DMS53 (cell line): Measurements from ENCODE around the gene BACH2.
"Not testable (repeated sequence)": the region's sequence is repeated elsewhere in the genome, so short reads cannot be mapped to it uniquely, and the experiment has no call there.

ENCODE experiments used
- DNase-seq: peaks from one replicate; lab custom pipeline; 2025; lab: John Stamatoyannopoulos, UW

BACH2 gene

DNA sequence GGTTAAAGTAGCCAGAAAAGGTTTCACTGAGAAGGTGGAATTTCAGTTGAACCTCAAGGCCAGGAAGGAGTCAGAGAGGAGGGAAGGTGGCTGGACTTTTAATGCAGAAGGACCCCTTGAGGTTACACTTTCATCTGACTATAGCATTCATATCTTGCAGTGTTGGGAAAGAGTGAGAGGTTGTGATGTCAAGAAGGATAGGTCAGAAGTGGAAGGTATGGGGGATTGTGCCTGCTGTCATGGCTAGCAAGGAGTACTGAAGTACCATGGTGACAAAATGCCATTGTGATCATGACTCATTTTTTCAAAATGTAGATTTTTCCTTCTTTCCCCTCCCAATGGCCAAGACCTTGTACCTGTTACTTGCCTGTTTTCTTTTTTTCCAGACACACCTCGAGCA lies 5.2 kb upstream of the BACH2 start:
- no peak for DNase-seq

DNA sequence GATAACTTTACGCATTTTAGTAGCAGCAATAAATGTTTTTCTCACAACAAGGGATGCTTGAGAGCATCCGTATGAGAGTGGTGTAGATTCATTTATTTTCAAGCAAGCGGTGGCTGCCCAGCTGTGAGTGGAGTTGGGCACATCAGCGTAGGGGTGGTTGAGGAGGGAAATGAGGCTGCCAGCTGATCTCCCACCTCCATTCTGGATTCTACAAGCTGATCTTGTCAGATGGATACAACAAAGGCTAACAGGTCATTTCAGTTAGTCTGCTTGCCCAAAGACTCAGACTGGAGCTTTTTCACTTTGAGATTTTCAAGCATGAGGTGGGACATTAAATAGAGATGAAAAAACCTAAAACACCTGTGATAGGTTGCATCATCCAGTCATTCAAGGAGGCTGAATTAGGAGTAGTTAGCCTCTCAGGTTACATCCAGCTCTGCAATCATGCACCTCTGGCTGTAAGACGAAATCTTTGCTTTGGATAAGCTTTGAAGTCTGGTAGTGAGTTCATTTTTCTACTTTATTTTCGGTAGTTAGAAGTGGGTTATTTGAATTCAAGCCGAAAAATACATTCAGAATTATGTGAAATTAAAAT lies 1.9 kb upstream of the BACH2 start:
- DNase-seq, result peak; percentile 10

DNA sequence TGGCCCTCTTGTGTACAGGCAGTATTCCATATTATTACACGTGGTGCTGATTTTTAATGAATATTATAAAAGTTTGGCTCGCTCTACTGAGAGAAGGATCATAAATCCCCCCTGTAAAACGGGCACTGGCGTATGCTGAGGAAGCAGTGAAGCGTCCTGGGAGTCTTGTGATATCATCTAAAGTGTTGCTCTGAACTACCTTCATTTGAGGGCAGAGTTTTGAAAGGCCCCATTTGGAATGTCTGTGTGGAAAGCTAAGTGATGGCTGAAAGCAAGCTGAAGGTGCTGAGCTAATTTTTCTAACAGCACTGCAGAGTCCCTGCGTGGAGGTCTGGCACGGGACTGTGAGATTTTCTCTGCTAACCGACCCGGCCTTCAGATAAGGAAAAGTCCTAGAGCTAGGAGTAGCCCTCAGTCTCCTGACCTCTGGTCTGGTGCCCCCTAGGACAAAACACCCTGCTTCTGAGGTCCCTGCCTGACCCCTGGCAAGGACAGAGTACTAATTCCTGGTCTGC lies 1.3 kb upstream of the BACH2 start:
- DNase-seq, result no peak

DNA sequence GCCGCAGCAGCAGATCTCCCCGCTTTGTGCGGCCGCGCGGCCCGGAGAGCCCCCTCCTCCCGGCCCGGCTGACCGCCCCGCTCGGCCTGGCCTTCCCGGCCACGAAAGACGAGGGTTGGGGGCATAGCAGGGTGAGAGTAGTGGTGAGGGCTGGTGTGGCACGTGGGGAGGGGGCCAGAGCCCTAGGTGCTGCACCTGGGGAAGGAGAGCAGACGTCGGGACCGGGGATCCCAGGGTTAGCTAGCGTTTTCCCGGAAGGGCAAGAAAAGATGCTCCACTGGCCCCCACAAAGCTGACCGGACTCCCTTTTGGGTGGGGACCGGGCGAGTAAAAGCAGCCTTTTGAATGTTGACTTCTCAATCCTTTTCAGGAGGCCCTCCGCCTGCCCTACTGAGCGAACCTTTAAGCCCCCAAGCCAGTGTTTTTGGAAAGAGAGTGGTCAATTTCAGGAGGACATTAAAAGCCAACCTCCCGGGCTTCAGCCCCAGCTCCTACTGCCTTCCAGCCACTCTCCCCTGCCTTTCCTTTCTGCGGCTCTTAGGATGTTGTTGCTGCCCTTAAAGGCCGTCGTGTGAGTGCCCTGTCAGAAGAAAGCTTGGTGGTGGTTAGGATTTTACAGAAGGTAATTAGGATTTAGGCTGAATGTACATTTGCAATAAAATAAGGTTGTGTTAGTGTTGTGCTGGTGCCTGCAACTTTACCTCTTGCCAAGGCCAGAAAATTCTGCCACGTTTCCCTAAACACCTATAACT lies 648 bp upstream of the BACH2 start:
- peak; percentile 33 for DNase-seq

DNA sequence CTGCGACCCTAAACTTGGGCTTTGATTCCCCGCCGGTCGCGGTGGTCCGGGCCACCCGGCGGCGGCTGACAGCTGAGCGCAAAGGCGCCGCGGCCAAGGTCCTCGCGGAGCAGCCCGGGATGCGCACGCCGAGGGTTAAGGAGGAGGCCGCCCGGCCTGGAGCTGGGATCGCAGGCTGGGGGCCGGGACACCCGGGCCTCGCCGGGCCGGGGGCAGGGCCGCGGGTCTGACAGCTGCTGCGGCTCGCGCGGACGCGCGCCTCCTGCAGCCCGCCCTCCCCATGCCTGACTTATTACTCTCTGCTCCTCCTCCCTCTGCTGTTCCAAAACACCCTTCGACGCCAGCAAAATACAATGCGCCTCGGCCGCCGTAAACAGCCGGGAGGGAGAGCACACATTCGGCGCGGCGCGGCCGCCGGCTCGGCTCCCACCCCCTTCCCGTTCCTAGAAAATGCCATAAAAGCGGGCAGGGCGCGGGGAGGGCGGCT lies 746 bp downstream of the BACH2 start:
- DNase-seq, result peak; percentile 72

DNA sequence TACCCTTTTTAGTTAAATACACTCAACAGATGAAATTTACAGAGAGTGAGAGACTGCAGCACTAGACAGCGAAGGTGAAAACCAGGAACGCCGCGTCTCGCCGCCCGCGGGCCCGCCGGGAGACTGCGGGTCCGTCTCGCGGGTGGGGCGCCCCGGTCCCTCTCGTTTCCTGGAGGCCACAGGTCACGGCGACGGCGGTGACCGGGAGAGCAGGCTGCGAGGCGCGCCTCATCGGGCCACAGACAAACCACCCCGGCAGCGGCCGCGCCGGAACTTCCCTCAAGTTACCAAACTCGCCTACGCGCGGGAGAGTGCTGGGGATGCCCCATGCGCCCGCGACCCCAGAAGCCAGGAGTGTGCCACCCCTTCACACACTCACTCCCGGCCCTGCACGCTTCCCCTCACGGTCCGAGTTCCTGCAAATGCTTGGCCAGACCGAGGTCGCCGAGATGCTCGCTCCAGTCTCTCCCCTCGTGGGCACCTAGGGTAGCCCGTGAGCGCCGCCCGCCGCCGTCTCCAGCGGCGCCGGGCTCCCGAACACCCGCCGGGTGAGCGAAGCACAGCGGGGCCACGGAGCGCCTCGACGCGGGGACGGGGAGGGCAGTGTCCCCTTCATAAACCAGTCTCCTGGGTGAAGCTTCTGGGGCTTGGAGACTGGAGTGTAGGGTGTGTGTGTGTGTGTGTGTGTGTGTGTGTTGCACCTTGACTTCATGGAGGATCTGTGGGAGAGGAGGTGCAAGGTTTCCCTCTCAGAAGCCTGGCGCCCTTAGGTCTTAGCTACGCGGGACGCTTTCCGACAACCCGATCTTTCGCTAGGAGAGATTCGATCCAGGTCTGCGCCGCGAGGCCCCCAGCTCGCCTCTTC lies 1.4 kb downstream of the BACH2 start:
- DNase-seq, result peak; percentile 75

DNA sequence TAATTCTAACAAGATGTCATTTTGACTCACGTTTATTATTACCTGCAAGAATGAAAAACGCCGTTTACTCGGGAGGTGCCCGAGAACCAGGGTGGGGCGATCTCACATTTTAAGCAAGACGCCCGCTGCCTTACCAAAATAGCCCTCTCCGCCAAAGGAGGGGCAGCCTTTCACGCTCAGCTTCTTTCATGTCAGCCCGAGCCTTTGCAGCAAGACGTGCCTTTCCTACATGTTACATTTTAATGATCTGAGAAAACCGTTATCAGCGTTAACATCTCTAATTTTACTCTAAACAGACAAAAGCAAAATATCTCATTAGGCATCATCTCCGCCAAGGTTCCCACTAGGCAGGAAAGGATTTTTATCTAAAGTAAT lies 2.0 kb downstream of the BACH2 start:
- no peak for DNase-seq

DNA sequence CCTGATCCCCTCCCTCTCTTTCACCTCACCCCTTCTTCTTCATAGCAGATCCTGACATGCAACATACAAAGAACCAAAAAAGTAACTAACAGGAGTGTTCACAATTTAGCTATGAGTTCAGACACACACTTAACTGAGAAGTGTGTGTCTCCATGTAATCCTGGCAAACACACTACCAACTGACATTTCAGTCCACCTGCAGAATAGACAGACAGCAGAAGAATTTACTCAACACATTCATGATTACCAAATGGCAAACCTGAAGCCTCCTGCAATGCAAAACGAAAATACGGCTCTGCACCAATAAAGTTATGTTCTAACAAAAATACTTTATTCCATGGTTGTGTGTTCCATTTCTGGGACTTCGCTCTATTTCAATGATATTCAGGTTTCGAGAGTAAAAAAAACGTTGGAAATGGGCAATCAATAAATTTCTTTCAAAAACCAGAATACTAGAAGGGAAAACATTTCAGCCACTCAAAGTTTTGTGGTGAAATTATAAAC lies 2.6 kb downstream of the BACH2 start:
- DNase-seq, result peak; percentile 3

DNA sequence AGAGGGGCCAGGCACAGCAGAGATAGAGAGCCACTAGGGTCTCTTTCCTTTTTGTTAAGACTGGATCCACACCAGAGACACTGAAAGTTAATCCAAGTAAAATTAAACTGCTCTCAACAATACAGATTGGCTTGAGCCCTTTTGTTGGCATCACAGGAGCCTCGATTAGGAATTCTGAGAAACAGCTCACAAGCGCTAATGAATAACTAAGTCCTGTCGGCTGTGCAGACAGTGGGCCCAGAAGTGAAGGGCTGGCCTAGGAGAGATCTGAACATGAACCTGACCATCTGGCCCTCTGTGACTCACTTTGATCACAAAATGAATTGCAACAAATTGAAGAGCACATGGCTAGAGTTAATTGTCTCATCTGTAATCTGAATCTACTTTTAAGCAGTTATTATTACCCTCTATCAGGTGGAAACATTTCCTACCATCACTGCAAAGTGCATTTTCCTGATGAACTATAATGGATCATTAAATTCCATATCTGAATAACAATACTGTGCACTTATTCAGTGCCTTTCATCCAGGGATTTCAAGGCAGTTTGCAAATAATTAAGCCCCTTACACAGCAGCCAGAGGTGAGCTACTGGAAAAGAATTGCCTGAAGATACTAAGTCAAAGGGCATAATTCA lies 3.2 kb downstream of the BACH2 start:
- DNase-seq, result peak; percentile 13

DNA sequence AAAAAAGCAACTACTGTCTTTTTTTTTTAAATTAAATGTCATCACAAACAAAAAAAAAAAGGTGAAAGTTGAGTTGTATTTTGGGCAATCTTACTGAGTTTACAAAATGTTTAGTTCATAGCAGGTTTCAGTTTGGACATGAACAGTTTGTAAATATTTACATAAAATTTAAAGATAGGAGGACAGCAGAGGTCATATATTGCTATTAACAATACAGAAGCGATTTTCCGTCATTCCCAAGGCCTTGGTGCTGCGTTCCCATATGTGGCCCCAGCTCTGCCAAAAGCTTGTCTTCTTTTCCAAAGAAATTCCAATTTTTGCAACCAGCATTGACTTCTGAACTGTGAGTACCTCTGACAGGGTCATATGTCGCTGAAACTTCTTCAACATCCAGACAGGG lies 5.1 kb downstream of the BACH2 start:
- DNase-seq, result no peak

DNA sequence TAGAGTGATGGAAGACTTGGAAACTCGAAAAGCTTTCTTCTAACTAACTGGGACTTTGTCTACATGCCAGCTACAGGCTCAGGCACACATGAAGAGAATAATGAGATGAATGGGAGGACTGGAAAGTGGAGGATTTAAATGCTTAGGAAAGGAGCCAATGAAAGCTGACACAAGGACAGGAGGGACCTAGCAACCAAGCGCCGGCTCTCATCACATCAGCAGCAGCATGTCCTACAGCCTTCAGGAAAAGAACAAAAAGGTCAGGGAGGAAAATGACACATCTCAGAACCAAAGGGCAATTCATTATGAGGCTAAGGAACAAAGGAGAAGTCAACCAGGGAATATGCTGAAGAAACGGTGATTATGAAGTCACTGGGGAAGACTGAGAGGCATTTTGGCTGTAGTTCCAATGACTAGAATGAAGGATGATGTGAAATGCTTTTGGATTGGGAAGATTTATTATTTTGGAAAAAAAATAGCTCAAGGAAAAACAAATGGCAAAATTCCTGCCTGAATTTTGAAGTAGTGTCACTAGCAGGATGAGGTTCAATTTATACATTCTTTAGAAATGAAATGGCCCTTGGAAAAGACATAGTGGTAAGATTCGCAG lies 5.7 kb downstream of the BACH2 start:
- no peak for DNase-seq

DNA sequence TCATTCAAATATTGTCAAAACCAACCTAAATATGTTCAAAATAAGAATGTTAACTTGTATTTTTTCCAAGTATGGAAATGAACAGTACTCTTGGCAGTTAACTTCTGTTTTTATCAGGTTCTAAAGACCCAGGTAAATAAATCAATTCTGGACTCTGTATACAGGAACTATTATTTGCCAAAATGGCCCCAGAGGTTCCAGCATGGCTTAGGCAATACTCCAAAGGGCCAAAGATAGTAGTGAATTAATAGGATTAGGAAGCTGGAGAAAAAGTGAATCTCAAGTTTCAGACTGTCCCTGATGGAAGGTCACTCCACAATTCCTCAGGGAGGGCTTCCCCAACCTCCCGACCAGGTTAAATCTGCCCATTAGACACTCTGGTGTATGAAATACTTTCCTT lies 6.7 kb downstream of the BACH2 start:
- no peak for DNase-seq

DNA sequence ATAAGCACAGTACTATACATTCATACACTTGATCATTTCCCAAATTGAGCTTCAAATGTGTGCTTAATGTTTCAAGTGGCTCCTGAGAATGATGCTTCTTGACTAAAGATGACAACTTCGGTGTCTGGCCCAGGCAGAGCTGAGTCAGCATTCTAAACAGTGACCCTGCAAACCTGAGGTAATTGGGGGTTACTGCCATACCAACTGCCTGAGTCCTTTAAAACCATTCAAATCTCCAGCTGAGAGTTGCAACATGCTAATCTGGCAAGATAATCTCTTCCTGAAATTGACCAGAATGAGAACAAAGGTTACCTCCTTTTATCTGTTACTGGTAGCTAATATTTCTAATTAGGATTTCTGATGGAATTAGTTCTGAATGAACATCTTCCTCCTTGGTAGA lies 8.2 kb downstream of the BACH2 start:
- DNase-seq, result no peak

DNA sequence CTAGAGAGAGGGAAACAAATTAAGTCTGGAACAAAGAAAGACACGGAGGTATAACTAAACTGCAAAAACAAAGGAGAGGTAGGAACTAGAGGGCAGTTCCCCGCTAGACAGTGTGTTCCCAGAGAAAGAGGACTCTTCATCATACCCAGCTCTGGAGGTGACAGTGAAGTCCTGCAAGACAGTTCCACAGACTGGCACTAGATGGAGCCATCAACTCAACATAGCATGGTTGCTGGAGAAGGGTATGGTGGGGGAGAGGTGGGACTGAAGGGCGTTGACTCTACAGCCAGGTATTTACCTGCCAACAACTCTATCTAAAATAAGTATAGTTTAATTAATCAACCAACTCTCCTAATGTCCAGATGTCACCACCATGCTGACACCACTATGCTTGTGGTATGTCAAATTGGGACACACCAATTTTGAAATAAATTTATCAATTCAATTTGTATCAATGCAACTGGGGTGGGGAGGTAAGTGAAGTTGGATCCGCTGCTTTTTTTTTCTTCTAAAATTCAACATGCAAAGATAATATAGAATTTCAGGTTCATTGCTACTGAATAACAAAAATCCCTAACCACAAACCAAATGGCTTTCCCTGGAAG lies 9.7 kb downstream of the BACH2 start:
- peak; percentile 82 for DNase-seq

DNA sequence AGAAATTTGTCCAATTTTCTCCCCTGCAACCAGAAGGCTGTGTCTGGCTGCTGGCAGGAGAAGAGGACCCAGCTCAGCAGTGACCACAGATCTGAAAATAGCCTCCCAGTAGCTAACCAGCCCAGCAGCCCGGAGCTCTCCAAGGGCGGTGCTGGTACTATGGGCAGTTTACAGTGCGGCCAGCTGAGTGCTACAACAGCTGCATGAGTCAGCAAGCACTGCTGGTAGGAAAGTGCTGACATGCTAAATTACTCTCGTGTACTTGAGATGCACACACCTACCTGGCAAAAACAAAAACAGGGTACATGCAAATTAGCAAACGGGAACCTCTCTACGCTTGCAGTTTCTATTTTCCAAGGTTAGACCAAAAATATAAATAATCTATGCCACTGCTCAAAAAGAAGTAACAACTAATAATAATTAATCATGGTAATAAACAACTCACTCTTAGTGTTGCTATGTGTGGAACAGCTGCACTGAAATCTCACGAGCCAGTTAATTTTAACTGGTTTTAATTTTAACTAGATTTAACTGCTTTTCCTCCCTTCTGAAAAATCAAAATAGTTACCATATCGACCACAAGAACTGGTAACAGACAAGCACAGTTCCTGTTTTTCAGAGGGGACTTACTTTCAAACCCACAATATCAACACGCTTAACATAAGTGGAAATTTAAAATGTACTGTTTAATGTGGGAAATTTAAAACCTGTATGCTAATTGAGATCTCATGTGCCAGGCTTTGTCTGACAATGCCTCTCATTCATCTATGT lies 10.8 kb downstream of the BACH2 start:
- peak; percentile 93 for DNase-seq

DNA sequence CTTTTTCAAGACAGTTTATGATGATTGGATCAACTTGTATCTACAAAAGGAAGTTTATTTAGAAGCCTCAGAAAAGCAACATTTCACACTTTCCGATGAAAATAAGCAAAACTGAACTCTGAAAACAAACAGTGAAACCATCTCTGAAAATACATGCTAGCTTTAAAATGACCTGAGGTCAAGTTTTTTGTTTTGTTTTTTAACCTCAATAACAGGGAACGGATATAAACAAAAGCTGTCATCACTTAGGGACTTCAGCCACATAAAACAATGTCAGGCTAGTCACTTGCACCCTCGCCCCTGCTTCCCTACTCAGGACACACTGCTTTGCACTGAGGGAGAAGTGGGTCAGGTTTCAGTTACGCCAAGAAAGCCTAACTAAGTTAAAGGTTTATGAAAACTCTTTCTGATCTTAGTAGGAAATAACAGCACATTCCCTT lies 11.6 kb downstream of the BACH2 start:
- DNase-seq, result peak; percentile 63

DNA sequence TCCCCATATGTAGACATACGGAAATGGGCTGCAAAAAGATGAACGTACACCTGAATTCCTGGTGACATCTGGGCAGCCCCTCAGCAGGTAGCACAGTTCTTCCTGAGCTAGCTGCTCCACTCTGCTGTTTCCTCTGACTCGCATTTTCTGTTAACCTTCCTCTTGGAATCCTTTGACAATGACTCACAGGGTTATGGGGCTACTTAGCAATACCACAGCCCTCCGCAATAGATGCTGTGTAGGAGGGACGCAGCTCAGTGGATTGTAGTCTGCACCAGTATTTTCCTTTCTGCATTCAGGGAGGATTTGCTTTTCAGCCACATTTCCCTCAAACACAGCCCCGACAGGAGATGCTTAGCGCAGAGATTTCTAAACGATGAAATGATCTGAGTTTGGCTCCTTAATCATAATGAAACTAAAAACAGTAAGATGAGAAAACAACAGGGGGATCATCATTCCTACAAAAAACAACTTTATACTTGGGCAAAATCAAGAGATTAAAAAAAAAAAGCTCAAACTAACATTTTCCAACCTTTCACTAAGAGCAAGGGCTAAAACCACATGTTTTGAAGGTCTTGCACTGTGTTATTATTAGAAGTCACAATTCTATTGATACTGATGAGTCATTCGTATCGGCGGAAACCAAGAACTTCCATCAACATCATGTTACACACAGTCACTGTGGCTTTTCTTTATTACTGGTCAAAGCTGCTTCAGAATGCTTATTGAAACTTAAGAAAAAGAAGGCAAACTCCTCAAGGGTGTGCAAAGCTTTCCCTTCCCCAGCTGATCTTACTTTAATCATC lies 12.2 kb downstream of the BACH2 start:
- peak; percentile 90 for DNase-seq

DNA sequence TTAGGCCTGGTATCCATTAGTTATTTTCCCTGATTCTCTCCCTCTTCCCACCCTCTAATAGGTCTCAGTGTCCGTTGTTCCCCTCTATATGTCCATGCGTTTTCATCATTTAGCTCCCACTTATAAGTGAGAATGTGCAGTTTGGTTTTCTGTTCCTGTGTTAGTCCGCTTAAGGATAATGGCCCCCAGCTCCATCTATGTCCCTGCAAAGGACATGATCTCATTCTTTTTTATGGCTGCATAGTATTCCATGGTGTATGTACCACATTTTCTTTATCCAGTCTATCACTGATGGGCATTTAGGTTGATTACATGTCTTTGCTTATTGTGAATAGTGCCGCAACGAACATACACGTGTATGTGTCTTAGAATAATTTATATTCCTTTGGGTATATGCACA lies 14.4 kb downstream of the BACH2 start:
- DNase-seq, result not testable (repeated sequence)

DNA sequence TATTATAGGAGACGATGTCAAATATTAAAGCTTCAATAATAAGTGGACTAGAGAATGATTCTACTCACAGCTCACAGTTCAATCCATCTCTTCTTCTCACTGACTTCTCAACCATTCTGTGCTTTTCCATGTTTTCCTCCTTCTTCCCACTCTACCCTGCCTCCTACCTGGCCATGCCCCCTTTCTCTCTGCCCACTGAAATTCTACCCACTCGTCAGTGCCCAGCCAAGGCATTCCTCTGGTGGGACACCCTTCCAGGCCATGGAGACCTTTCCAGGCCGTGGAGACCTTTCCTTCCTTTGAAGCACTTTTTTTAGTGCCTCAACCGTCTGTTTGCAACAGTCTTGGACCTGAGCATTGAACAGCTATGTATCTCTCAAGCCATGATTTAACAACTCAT lies 18.5 kb downstream of the BACH2 start:
- no peak for DNase-seq
